HEK293 (cell line): Measurements from ENCODE around the gene PFAS.

Experiments used
- FEZF1 ChIP-seq: fragments of 450-650 bp; formaldehyde crosslinking; IDR thresholded peaks from 2 replicates; pipeline ENCODE4 v1.5.1; 2016; ENCODE audit warnings: missing biosample characterization, missing genetic modification characterization
- GLI2 ChIP-seq: fragments of 450-650 bp; formaldehyde crosslinking; IDR thresholded peaks from 2 replicates; pipeline ENCODE4; 2017; ENCODE audit warnings: missing biosample characterization, missing genetic modification characterization, low read depth, borderline replicate concordance
- KLF10 ChIP-seq: fragments of 450-650 bp; IDR thresholded peaks from 2 replicates; pipeline ENCODE4 v1.5.1; 2018; ENCODE audit warnings: missing biosample characterization, mild to moderate bottlenecking, missing genetic modification characterization
- KLF8 ChIP-seq: fragments of 450-650 bp; formaldehyde crosslinking; IDR thresholded peaks from 2 replicates; pipeline ENCODE4 v1.5.1; 2016; ENCODE audit warnings: missing biosample characterization, missing genetic modification characterization
- TRIM28 ChIP-seq: IDR thresholded peaks from 2 replicates; pipeline ENCODE4 v1.6.1; 2011; ENCODE audit warnings: low read length, control low read depth, borderline replicate concordance
- ZFP69B ChIP-seq: fragments of 450-650 bp; formaldehyde crosslinking; IDR thresholded peaks from 2 replicates; pipeline ENCODE4 v1.5.1; 2016; ENCODE audit warnings: missing biosample characterization, missing genetic modification characterization
- ZNF121 ChIP-seq: fragments of 450-650 bp; formaldehyde crosslinking; IDR thresholded peaks from 2 replicates; pipeline ENCODE4 v1.5.1; 2016; ENCODE audit warnings: missing biosample characterization, missing genetic modification characterization
- ZNF184 ChIP-seq: fragments of 450-650 bp; IDR thresholded peaks from 2 replicates; pipeline ENCODE4 v1.5.1; 2018; ENCODE audit warnings: missing biosample characterization, mild to moderate bottlenecking, missing genetic modification characterization
- ZNF391 ChIP-seq: fragments of 450-650 bp; formaldehyde crosslinking; IDR thresholded peaks from 2 replicates; pipeline ENCODE4 v1.5.1; 2016; ENCODE audit warnings: low read depth, missing biosample characterization, missing genetic modification characterization, borderline replicate concordance
- ZNF544 ChIP-seq: fragments of 450-650 bp; formaldehyde crosslinking; IDR thresholded peaks from 2 replicates; pipeline ENCODE4 v1.5.0; 2017; ENCODE audit warnings: missing biosample characterization, missing genetic modification characterization
- ZNF561 ChIP-seq: fragments of 450-650 bp; IDR thresholded peaks from 2 replicates; pipeline ENCODE4 v1.5.1; 2018; ENCODE audit warnings: missing biosample characterization, missing genetic modification characterization, borderline replicate concordance
- ZNF600 ChIP-seq: fragments of 450-650 bp; formaldehyde crosslinking; IDR thresholded peaks from 2 replicates; pipeline ENCODE4 v1.5.1; 2016; ENCODE audit warnings: missing biosample characterization, missing genetic modification characterization
- ZNF610 ChIP-seq: fragments of 450-650 bp; formaldehyde crosslinking; IDR thresholded peaks from 2 replicates; pipeline ENCODE4 v1.5.1; 2016; ENCODE audit warnings: missing biosample characterization, missing genetic modification characterization, borderline replicate concordance
- ZNF623 ChIP-seq: fragments of 450-650 bp; formaldehyde crosslinking; IDR thresholded peaks from 2 replicates; pipeline ENCODE4 v1.5.1; 2016; ENCODE audit warnings: missing biosample characterization, missing genetic modification characterization
- ZNF660 ChIP-seq: fragments of 450-650 bp; IDR thresholded peaks from 2 replicates; pipeline ENCODE4 v1.5.1; 2018; ENCODE audit warnings: missing biosample characterization, mild to moderate bottlenecking, missing genetic modification characterization
- ZNF777 ChIP-seq: fragments of 450-650 bp; formaldehyde crosslinking; IDR thresholded peaks from 2 replicates; pipeline ENCODE4 v1.5.1; 2017; ENCODE audit warnings: missing biosample characterization, missing genetic modification characterization, borderline replicate concordance
- ZSCAN23 ChIP-seq: fragments of 450-650 bp; formaldehyde crosslinking; IDR thresholded peaks from 2 replicates; pipeline ENCODE4 v1.5.1; 2016; ENCODE audit warnings: missing biosample characterization, missing genetic modification characterization
- ZSCAN30 ChIP-seq: fragments of 450-650 bp; IDR thresholded peaks from 2 replicates; pipeline ENCODE4 v1.5.1; 2018; ENCODE audit warnings: missing biosample characterization, mild to moderate bottlenecking, missing genetic modification characterization, moderate library complexity
- TF ChIP-seq, protein P1 (sequence below): fragments of 450-650 bp; formaldehyde crosslinking; IDR thresholded peaks from 2 replicates; pipeline ENCODE4 v1.5.1; 2016; ENCODE audit warnings: missing biosample characterization, missing genetic modification characterization
- TF ChIP-seq, protein P2 (sequence below): fragments of 450-650 bp; formaldehyde crosslinking; IDR thresholded peaks from 2 replicates; pipeline ENCODE4 v1.5.1; 2016; ENCODE audit warnings: missing biosample characterization, missing genetic modification characterization
- TF ChIP-seq, protein P3 (sequence below): fragments of 450-650 bp; formaldehyde crosslinking; IDR thresholded peaks from 2 replicates; pipeline ENCODE4 v1.5.1; 2016; ENCODE audit warnings: missing biosample characterization, missing genetic modification characterization
- TF ChIP-seq, protein P4 (sequence below): fragments of 450-650 bp; IDR thresholded peaks from 2 replicates; pipeline ENCODE4 v1.5.1; 2018; ENCODE audit warnings: missing biosample characterization, mild to moderate bottlenecking, missing genetic modification characterization

PFAS gene

DNA sequence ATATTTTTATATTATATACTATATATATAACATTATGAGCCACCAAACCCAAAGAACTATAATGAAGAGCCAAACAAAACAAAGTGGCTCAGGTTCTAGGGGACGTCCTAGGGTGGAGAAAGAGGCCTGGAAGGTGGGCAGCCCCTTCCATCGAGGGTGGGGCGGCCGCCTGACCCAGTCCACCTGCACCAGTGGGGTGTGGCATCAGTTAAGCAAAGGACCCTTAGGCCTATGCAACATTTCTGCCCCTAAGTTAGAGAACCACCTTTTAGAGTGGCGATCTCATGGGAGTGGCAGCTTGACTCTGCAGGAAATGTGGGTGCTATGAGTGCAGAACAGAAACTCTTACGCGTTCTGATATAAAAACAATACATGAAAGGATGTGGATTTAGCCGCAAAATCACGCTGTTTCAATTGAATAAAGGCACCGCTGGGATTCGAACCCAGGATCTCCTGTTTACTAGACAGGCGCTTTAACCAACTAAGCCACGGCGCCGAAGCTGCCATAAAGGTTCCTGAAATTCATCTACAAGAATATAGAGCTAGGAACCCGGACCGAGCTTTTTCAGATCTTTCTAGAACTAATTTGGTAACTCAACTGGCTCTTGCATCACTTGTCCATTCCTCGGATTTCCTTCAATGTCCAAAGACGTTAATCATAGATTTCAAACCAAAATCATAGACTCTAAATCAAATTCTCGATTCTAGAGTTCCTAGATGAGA lies 23.1 kb upstream of the PFAS start (continued):
- TF ChIP-seq KLF10 (tag by site-specific recombination) (peak; percentile 65), ZNF777 (tag by site-specific recombination) (no peak), ZNF561 (peak; percentile 76; the same call in 1 of the 2 replicates), TRIM28 (peak; percentile 36; the same call in 1 of the 2 replicates), KLF8 (tag by site-specific recombination) (peak; percentile 29; the same call in 1 of the 2 replicates), ZNF600 (tag by site-specific recombination) (peak; percentile 99), ZSCAN23 (tag by site-specific recombination) (peak; percentile 31; the same call in 1 of the 2 replicates), ZFP69B (tag by site-specific recombination) (no peak; the same call in 1 of the 2 replicates), ZNF660 (tag by site-specific recombination) (peak; percentile 79), FEZF1 (tag by site-specific recombination) (no peak), ZNF623 (no peak), ZNF184 (tag by site-specific recombination) (0 out of 2 replicates have a peak, but pooled peaks have one; percentile 33), ZNF544 (tag by site-specific recombination) (no peak), ZSCAN30 (tag by site-specific recombination) (peak; percentile 70), ZNF391 (0 out of 2 replicates have a peak, but pooled peaks have one; percentile 25), ZNF121 (no peak), GLI2 (0 out of 2 replicates have a peak, but pooled peaks have one; percentile 2), ZNF610 (tag by site-specific recombination) (no peak)
- TF ChIP-seq, protein P1, sequence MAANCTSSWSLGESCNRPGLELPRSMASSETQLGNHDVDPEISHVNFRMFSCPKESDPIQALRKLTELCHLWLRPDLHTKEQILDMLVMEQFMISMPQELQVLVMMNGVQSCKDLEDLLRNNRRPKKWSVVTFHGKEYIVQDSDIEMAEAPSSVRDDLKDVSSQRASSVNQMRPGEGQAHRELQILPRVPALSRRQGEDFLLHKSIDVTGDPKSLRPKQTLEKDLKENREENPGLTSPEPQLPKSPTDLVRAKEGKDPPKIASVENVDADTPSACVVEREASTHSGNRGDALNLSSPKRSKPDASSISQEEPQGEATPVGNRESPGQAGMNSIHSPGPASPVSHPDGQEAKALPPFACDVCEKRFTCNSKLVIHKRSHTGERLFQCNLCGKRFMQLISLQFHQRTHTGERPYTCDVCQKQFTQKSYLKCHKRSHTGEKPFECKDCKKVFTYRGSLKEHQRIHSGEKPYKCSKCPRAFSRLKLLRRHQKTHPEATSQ: 0 out of 2 replicates have a peak, but pooled peaks have one; percentile 13
- TF ChIP-seq, protein P2, sequence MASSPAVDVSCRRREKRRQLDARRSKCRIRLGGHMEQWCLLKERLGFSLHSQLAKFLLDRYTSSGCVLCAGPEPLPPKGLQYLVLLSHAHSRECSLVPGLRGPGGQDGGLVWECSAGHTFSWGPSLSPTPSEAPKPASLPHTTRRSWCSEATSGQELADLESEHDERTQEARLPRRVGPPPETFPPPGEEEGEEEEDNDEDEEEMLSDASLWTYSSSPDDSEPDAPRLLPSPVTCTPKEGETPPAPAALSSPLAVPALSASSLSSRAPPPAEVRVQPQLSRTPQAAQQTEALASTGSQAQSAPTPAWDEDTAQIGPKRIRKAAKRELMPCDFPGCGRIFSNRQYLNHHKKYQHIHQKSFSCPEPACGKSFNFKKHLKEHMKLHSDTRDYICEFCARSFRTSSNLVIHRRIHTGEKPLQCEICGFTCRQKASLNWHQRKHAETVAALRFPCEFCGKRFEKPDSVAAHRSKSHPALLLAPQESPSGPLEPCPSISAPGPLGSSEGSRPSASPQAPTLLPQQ (tag by site-specific recombination): 0 out of 2 replicates have a peak, but pooled peaks have one; percentile 38
- TF ChIP-seq, protein P3, sequence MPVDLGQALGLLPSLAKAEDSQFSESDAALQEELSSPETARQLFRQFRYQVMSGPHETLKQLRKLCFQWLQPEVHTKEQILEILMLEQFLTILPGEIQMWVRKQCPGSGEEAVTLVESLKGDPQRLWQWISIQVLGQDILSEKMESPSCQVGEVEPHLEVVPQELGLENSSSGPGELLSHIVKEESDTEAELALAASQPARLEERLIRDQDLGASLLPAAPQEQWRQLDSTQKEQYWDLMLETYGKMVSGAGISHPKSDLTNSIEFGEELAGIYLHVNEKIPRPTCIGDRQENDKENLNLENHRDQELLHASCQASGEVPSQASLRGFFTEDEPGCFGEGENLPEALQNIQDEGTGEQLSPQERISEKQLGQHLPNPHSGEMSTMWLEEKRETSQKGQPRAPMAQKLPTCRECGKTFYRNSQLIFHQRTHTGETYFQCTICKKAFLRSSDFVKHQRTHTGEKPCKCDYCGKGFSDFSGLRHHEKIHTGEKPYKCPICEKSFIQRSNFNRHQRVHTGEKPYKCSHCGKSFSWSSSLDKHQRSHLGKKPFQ: no peak
- TF ChIP-seq, protein P4, sequence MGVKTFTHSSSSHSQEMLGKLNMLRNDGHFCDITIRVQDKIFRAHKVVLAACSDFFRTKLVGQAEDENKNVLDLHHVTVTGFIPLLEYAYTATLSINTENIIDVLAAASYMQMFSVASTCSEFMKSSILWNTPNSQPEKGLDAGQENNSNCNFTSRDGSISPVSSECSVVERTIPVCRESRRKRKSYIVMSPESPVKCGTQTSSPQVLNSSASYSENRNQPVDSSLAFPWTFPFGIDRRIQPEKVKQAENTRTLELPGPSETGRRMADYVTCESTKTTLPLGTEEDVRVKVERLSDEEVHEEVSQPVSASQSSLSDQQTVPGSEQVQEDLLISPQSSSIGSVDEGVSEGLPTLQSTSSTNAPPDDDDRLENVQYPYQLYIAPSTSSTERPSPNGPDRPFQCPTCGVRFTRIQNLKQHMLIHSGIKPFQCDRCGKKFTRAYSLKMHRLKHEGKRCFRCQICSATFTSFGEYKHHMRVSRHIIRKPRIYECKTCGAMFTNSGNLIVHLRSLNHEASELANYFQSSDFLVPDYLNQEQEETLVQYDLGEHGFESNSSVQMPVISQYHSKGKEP (tag by site-specific recombination): 0 out of 2 replicates have a peak, but pooled peaks have one; percentile 37
